HepG2 (cell line): ENCODE data around the gene EPHA10. TPM values are rescaled to one million over a fixed set of nuclear protein-coding genes. Genes with fewer than 3 reads are reported as not detected.

ENCODE experiments used
- EZH2 ChIP-seq: conservative IDR thresholded peaks from 2 replicates; pipeline ENCODE4 v1.6.1; 2012; ENCODE audit warnings: mild to moderate bottlenecking, low read depth, low read length, moderate library complexity
- HDAC1 ChIP-seq: sonication (generic); formaldehyde crosslinking; IDR thresholded peaks from 2 replicates; pipeline ENCODE4 v1.5.1; 2020; ENCODE audit warnings: mild to moderate bottlenecking, missing genetic modification reagents
- JARID2 ChIP-seq: sonication (generic); formaldehyde crosslinking; IDR thresholded peaks from 2 replicates; pipeline ENCODE4 v1.8.1; 2023; ENCODE audit warnings: missing genetic modification reagents, inconsistent platforms; ENCODE audit not compliant: insufficient replicate concordance
- MEIS1 ChIP-seq: sonication (generic); formaldehyde crosslinking; IDR thresholded peaks from 2 replicates; pipeline ENCODE4 v1.9.0; 2021; ENCODE audit warnings: mild to moderate bottlenecking, missing genetic modification reagents, moderate library complexity, borderline replicate concordance
- MIER2 ChIP-seq: IDR thresholded peaks from 2 replicates; pipeline ENCODE4 v1.6.1; 2016; ENCODE audit warnings: missing biosample characterization, missing genetic modification reagents
- SOX5 ChIP-seq: IDR thresholded peaks from 2 replicates; pipeline ENCODE4 v1.6.1; 2016; ENCODE audit warnings: borderline replicate concordance
- TFE3 ChIP-seq: IDR thresholded peaks from 2 replicates; pipeline ENCODE4 v1.6.1; 2016
- THAP9 ChIP-seq: sonication (generic); formaldehyde crosslinking; IDR thresholded peaks from 2 replicates; pipeline ENCODE4; 2020; ENCODE audit warnings: missing genetic modification reagents, mild to moderate bottlenecking, borderline replicate concordance
- XRCC5 ChIP-seq: fragments of 200-400 bp; formaldehyde crosslinking; optimal IDR thresholded peaks from 2 replicates; pipeline ENCODE3; 2017; ENCODE audit warnings: mild to moderate bottlenecking, low read length
- ZBTB21 ChIP-seq: sonication (generic); formaldehyde crosslinking; IDR thresholded peaks from 2 replicates; pipeline ENCODE4 v1.4.0; 2020; ENCODE audit warnings: missing genetic modification reagents
- ZBTB8A ChIP-seq: sonication (generic); formaldehyde crosslinking; IDR thresholded peaks from 2 replicates; pipeline ENCODE4 v1.4.0; 2020; ENCODE audit warnings: mild to moderate bottlenecking, low read depth, missing genetic modification reagents, borderline replicate concordance
- ZNF260 ChIP-seq: sonication (generic); formaldehyde crosslinking; IDR thresholded peaks from 2 replicates; pipeline ENCODE4 v1.4.0; 2020; ENCODE audit warnings: missing genetic modification reagents, low read depth, mild to moderate bottlenecking, borderline replicate concordance
- ZNF34 ChIP-seq: sonication (generic); formaldehyde crosslinking; IDR thresholded peaks from 2 replicates; pipeline ENCODE4 v1.4.0; 2020; ENCODE audit warnings: mild to moderate bottlenecking, missing genetic modification reagents, borderline replicate concordance
- ZNF780A ChIP-seq: sonication (generic); formaldehyde crosslinking; IDR thresholded peaks from 2 replicates; pipeline ENCODE4 v1.8.0; 2022; ENCODE audit warnings: mild to moderate bottlenecking, missing genetic modification reagents, moderate library complexity
- polyA plus RNA-seq, 8 experiments: library from polyadenylated mRNA; depleted of rRNA in 3 of 8; stranded (reverse) in 7 of 8; unstranded in 1 of 8; fragments of >200 nt; fragmentation: Illumina TruSeq in 4 of 8; extraction: Trizol in 4 of 8; gene quantifications; 2 replicates each; pipeline versions ENCODE4 v1.2.1 to v1.2.3, GENCODE V29; 2011 to 2016; ENCODE audit warnings: low read depth in 4 of 8, missing spikeins in 1 of 8, mixed read lengths in 1 of 8; ENCODE audit not compliant: insufficient read depth in 1 of 8
- total RNA-seq, 5 experiments: library from RNA; depleted of rRNA; stranded (reverse); fragments of >200 nt; fragmentation: Illumina TruSeq; extraction: Trizol; gene quantifications; 2 replicates each; pipeline ENCODE4 v1.2.3, GENCODE V29; 2016; ENCODE audit warnings: low read depth in 1 of 5
- TF ChIP-seq, protein P1 (sequence below): sonication (generic); formaldehyde crosslinking; IDR thresholded peaks from 2 replicates; pipeline ENCODE4 v1.5.1; 2020; ENCODE audit warnings: mild to moderate bottlenecking, missing genetic modification reagents, moderate library complexity
- TF ChIP-seq, protein P2 (sequence below): sonication (generic); formaldehyde crosslinking; IDR thresholded peaks from 2 replicates; pipeline ENCODE4 v1.4.0; 2020; ENCODE audit warnings: missing genetic modification reagents, borderline replicate concordance
- TF ChIP-seq, protein P3 (sequence below): IDR thresholded peaks from 2 replicates; pipeline ENCODE4 v1.6.1; 2016

The EPHA10 gene
- total and polyA plus RNA-seq, 2 of the 13 experiments (the other 11 are each of a cell fraction or from before 2014, with no cell fraction given): 0.11 to 0.58 TPM

DNA sequence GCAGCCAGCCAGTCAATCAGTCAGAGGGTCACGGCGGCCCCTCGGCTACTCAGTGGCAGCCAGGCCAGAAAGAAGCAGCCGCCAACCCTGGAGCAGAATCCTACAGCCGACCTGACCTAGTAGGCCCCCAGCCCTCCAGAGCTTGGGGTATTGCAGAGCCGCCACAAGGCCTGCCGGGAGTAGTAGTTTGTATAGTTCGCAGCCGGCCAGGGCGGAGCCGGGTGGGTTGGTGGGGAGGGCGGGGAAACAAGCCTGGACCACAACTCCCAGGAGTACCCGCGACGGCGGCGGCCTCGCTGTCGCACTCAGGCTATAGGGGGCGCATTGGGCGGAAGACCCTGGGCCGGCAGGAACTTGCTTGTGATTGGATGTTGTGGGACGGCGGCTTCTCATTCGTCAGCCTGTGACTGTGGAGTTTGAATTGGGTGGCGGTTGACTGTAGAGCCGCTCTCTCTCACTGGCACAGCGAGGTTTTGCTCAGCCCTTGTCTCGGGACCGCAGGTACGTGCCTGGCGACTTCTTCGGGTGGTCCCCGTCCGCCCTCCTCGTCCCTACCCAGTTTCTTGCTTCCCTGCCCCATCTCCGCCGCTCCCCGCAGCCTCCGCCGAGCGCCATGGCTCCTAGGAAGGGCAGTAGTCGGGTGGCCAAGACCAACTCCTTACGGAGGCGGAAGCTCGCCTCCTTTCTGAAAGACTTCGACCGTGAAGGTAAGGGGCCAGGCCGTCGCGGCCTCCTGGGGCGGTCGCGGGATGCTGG lies 72.7 kb downstream of the EPHA10 start, which contains the start of gene CDCA8 (continued):
- TF ChIP-seq THAP9 (no peak; the same call in 1 of the 2 replicates), MEIS1 (CRISPR knock-in tag) (no peak), EZH2 (no peak), XRCC5 (no peak), ZBTB8A (CRISPR knock-in tag) (no peak), ZNF260 (CRISPR knock-in tag) (no peak), TFE3 (no peak), HDAC1 (CRISPR knock-in tag) (peak; percentile 96), SOX5 (CRISPR knock-in tag) (peak; percentile 7; the same call in 1 of the 2 replicates), MIER2 (CRISPR knock-in tag) (no peak), JARID2 (no peak), ZBTB21 (CRISPR knock-in tag) (no peak), ZNF780A (CRISPR knock-in tag) (no peak), ZNF34 (CRISPR knock-in tag) (no peak)
- TF ChIP-seq, protein P1, sequence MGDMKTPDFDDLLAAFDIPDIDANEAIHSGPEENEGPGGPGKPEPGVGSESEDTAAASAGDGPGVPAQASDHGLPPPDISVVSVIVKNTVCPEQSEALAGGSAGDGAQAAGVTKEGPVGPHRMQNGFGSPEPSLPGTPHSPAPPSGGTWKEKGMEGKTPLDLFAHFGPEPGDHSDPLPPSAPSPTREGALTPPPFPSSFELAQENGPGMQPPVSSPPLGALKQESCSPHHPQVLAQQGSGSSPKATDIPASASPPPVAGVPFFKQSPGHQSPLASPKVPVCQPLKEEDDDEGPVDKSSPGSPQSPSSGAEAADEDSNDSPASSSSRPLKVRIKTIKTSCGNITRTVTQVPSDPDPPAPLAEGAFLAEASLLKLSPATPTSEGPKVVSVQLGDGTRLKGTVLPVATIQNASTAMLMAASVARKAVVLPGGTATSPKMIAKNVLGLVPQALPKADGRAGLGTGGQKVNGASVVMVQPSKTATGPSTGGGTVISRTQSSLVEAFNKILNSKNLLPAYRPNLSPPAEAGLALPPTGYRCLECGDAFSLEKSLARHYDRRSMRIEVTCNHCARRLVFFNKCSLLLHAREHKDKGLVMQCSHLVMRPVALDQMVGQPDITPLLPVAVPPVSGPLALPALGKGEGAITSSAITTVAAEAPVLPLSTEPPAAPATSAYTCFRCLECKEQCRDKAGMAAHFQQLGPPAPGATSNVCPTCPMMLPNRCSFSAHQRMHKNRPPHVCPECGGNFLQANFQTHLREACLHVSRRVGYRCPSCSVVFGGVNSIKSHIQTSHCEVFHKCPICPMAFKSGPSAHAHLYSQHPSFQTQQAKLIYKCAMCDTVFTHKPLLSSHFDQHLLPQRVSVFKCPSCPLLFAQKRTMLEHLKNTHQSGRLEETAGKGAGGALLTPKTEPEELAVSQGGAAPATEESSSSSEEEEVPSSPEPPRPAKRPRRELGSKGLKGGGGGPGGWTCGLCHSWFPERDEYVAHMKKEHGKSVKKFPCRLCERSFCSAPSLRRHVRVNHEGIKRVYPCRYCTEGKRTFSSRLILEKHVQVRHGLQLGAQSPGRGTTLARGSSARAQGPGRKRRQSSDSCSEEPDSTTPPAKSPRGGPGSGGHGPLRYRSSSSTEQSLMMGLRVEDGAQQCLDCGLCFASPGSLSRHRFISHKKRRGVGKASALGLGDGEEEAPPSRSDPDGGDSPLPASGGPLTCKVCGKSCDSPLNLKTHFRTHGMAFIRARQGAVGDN (CRISPR knock-in tag): peak; percentile 71
- TF ChIP-seq, protein P2, sequence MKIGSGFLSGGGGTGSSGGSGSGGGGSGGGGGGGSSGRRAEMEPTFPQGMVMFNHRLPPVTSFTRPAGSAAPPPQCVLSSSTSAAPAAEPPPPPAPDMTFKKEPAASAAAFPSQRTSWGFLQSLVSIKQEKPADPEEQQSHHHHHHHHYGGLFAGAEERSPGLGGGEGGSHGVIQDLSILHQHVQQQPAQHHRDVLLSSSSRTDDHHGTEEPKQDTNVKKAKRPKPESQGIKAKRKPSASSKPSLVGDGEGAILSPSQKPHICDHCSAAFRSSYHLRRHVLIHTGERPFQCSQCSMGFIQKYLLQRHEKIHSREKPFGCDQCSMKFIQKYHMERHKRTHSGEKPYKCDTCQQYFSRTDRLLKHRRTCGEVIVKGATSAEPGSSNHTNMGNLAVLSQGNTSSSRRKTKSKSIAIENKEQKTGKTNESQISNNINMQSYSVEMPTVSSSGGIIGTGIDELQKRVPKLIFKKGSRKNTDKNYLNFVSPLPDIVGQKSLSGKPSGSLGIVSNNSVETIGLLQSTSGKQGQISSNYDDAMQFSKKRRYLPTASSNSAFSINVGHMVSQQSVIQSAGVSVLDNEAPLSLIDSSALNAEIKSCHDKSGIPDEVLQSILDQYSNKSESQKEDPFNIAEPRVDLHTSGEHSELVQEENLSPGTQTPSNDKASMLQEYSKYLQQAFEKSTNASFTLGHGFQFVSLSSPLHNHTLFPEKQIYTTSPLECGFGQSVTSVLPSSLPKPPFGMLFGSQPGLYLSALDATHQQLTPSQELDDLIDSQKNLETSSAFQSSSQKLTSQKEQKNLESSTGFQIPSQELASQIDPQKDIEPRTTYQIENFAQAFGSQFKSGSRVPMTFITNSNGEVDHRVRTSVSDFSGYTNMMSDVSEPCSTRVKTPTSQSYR (CRISPR knock-in tag): no peak
- TF ChIP-seq, protein P3, sequence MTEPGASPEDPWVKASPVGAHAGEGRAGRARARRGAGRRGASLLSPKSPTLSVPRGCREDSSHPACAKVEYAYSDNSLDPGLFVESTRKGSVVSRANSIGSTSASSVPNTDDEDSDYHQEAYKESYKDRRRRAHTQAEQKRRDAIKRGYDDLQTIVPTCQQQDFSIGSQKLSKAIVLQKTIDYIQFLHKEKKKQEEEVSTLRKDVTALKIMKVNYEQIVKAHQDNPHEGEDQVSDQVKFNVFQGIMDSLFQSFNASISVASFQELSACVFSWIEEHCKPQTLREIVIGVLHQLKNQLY: no peak
